Stomach (tissue), 9 donors: ENCODE data around the gene SLC38A10. TPM values are rescaled to one million over a fixed set of nuclear protein-coding genes. Genes with fewer than 3 reads are reported as not detected.

Experiments
- DNase-seq, 2 donors: peaks; one replicate each; pipeline versions ENCODE4 v3.0.0 to v3.0.0-alpha.2; 2013 to 2019
- H3K27ac ChIP-seq, 5 donors: fragments of 200-600 bp in 4 of 5; sonication (generic) in 4 of 5; one replicate each; pipeline ENCODE4 v1.5.1; 2013 to 2019; ENCODE audit warnings: mild to moderate bottlenecking in 1 of 5, moderate library complexity in 1 of 5
- H3K27me3 ChIP-seq, 3 donors: fragments of 200-600 bp; sonication (generic); one replicate each; pipeline ENCODE4 v1.5.1; 2017 to 2019; ENCODE audit warnings: mixed run types in 1 of 3
- H3K36me3 ChIP-seq, 4 donors: fragments of 200-600 bp; sonication (generic); 1 replicate in 3 of 4; 2 replicates in 1 of 4; pipeline ENCODE4 v1.5.1; 2016 to 2019
- H3K4me1 ChIP-seq, 4 donors: fragments of 200-600 bp; sonication (generic); one replicate each; pipeline ENCODE4 v1.5.1; 2016 to 2019
- H3K4me3 ChIP-seq, 4 donors: fragments of 200-600 bp; sonication (generic) in 3 of 4; one replicate each; pipeline ENCODE4 v1.5.1; 2016 to 2019; ENCODE audit warnings: mild to moderate bottlenecking in 1 of 4
- H3K9me3 ChIP-seq, 4 donors: fragments of 200-600 bp; sonication (generic); one replicate each; pipeline ENCODE4 v1.5.1; 2016 to 2019
- CTCF ChIP-seq, 7 experiments: fragments of 450-650 bp in 4 of 7; fragments of 200-600 bp in 3 of 7; sonication (generic) in 3 of 7; IDR thresholded peaks; one replicate each; pipeline ENCODE4 v1.5.1; 2016 to 2019; ENCODE audit warnings: antibody characterized with exemption in 7 of 7, control low read depth in 2 of 7, mild to moderate bottlenecking in 1 of 7
- EP300 ChIP-seq: sonication (generic); formaldehyde crosslinking; IDR thresholded peaks from one replicate; pipeline ENCODE4 v1.6.1; 2017; ENCODE audit warnings: antibody characterized with exemption
- POLR2A ChIP-seq, 4 donors: fragments of 450-650 bp; IDR thresholded peaks; one replicate each; pipeline ENCODE4 v1.6.1; 2016; ENCODE audit warnings: antibody characterized with exemption in 4 of 4, control low read depth in 2 of 4, mild to moderate bottlenecking in 1 of 4, moderate library complexity in 1 of 4
- POLR2AphosphoS5 ChIP-seq, 3 donors: sonication (generic); formaldehyde crosslinking; IDR thresholded peaks; one replicate each; pipeline ENCODE4 v1.6.1; 2016; ENCODE audit warnings: antibody characterized with exemption in 3 of 3
- WGBS, 5 donors: extraction: QIAGEN DNeasy Blood & Tissue Kit in 3 of 5; methylation state at CpG; one replicate each; pipeline versions ENCODE4 v1.1.5 to v1.1.7; 2013 to 2018; 5-methylcytosine and 5-hydroxymethylcytosine counted together
- intact Hi-C: fragments of 100-400 bp; cut with DNase I; formaldehyde crosslinking; loops from one replicate; pipeline ENCODE4 v1.15.1; 2023; ENCODE audit warnings: low total_unique reads
- polyA plus RNA-seq, 3 donors: library from polyadenylated mRNA; stranded (reverse); fragments of 200-250 nt; gene quantifications; one replicate each; pipeline ENCODE4 v1.2.3, GENCODE V29; 2013
- total RNA-seq, 5 donors: library from RNA; depleted of rRNA; stranded (reverse); fragments of >200 nt; gene quantifications; one replicate each; pipeline versions ENCODE4 v1.1.0 to v1.2.3, GENCODE V29; 2014 to 2016
- donor health status: healthy with polysubstance abuse.
- donor health status: Bipolar disorder and iron deficiency.
- donor health status: healthy.

The SLC38A10 gene
- total and polyA plus RNA-seq, 8 donors, result 18.6 to 140 (median 67.3) TPM

GRCh38 chr17:81313776-81314397, 18.8 kb upstream of the SLC38A10 start:
- no peak for TF ChIP-seq EP300
- no peak for TF ChIP-seq POLR2A (IDR thresholded peaks at IDR 0.05)
- TF ChIP-seq CTCF (IDR thresholded peaks at IDR 0.05), result no peak
- no peak for TF ChIP-seq POLR2AphosphoS5 (IDR thresholded peaks at IDR 0.05)
- DNase-seq, result no peak

GRCh38 chr17:81312624-81313325, 17.7 kb upstream of the SLC38A10 start:
- WGBS, 5 donors, result 86 to 94% (median 89%) methylated on average over 17 to 22 of the region's 22 CpGs
- peaks cover 13 to 18% (median 16%) of the 10 kb centered on the region in 4 donors for H3K4me1 ChIP-seq
- intact Hi-C loops, result no loop called here
- no peaks in the 10 kb centered on the region for H3K36me3 ChIP-seq
- TF ChIP-seq EP300, result no peak
- TF ChIP-seq CTCF (IDR thresholded peaks at IDR 0.05), result no peak
- no peak for TF ChIP-seq POLR2A (IDR thresholded peaks at IDR 0.05)
- TF ChIP-seq POLR2AphosphoS5 (IDR thresholded peaks at IDR 0.05), result no peak
- no peak overlapping the region for H3K4me3 ChIP-seq
- no peak for DNase-seq
- H3K27ac ChIP-seq, result no peak overlapping the region
- H3K27me3 ChIP-seq, result peaks cover 0 to 11% (median 0%) of the 10 kb centered on the region in 3 donors
- no peaks in the 10 kb centered on the region for H3K9me3 ChIP-seq

More at GRCh38 chr17:81313776-81314397, 18.8 kb upstream of the SLC38A10 start:
- WGBS, 5 donors, result 74 to 85% (median 79%) methylated on average over 13 to 17 of the region's 17 CpGs
- intact Hi-C loops, result no loop called here
- Histone ChIP-seq H3K4me1 (peaks cover 11 to 14% (median 13%) of the 10 kb centered on the region in 4 donors), H3K9me3 (no peaks in the 10 kb centered on the region), H3K4me3 (no peak overlapping the region), H3K36me3 (no peaks in the 10 kb centered on the region), H3K27ac (no peak overlapping the region), H3K27me3 (peaks cover 0 to 11% (median 0%) of the 10 kb centered on the region in 3 donors)

GRCh38 chr17:81311946-81312345, 16.8 kb upstream of the SLC38A10 start:
- peaks cover 13 to 18% (median 16%) of the 10 kb centered on the region in 4 donors for H3K4me1 ChIP-seq
- no peak overlapping the region for H3K27ac ChIP-seq
- H3K4me3 ChIP-seq, result no peak overlapping the region
- intact Hi-C loops, result no loop called here
- H3K27me3 ChIP-seq, result peaks cover 0 to 11% (median 0%) of the 10 kb centered on the region in 3 donors
- TF ChIP-seq EP300 (no peak), POLR2AphosphoS5 (IDR thresholded peaks at IDR 0.05) (no peak), CTCF (IDR thresholded peaks at IDR 0.05) (no peak), POLR2A (IDR thresholded peaks at IDR 0.05) (no peak)
- H3K9me3 ChIP-seq, result no peaks in the 10 kb centered on the region
- no peak for DNase-seq
- H3K36me3 ChIP-seq, result no peaks in the 10 kb centered on the region
- 82 to 89% (median 85%) methylated on average over 6 to 14 of the region's 14 CpGs for WGBS, 5 donors

- no peak for TF ChIP-seq POLR2AphosphoS5 (IDR thresholded peaks at IDR 0.05)
- TF ChIP-seq CTCF (IDR thresholded peaks at IDR 0.05), result no peak
- no peak for TF ChIP-seq POLR2A (IDR thresholded peaks at IDR 0.05)
- no peak for TF ChIP-seq EP300
- H3K27ac ChIP-seq, result no peak overlapping the region
- no peaks in the 10 kb centered on the region for H3K9me3 ChIP-seq
- H3K36me3 ChIP-seq, result no peaks in the 10 kb centered on the region
- H3K4me3 ChIP-seq, result no peak overlapping the region
- 84 to 94% (median 87%) methylated on average over 16 to 19 of the region's 19 CpGs for WGBS, 5 donors
- no peak for DNase-seq
- intact Hi-C loops, result no loop called here
- H3K27me3 ChIP-seq, result peaks cover 0 to 10% (median 0%) of the 10 kb centered on the region in 3 donors
- H3K4me1 ChIP-seq, result peaks cover 13 to 18% (median 16%) of the 10 kb centered on the region in 4 donors
Observed at GRCh38 chr17:81310949-81311550, 15.9 kb upstream of the SLC38A10 start.
